ENCODE data around the gene IGSF3.
"Not testable (repeated sequence)": the region's sequence is repeated elsewhere in the genome, so short reads cannot be mapped to it uniquely, and the experiment has no call there.

DNA sequence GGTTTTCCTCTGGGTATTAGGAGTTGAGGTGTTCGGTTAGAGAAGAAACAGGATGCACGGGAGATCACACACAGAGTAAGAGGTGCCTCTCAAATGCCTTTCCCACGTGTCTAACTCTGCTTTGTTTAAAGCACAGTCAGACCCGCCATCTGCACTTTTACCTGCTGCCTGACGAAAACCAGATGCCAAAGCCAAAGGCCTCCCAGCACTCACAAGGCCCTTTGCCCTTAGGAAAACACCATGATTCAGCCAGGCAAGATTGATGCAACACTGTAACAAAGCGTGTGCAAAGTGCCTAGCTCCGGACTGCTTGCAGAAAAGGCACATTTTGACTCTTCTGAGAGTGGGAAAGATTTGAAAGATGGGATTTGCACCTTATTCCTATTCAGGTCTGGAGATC, 19.2 kb downstream of the IGSF3 start:
- TF ChIP-seq, protein P1, sequence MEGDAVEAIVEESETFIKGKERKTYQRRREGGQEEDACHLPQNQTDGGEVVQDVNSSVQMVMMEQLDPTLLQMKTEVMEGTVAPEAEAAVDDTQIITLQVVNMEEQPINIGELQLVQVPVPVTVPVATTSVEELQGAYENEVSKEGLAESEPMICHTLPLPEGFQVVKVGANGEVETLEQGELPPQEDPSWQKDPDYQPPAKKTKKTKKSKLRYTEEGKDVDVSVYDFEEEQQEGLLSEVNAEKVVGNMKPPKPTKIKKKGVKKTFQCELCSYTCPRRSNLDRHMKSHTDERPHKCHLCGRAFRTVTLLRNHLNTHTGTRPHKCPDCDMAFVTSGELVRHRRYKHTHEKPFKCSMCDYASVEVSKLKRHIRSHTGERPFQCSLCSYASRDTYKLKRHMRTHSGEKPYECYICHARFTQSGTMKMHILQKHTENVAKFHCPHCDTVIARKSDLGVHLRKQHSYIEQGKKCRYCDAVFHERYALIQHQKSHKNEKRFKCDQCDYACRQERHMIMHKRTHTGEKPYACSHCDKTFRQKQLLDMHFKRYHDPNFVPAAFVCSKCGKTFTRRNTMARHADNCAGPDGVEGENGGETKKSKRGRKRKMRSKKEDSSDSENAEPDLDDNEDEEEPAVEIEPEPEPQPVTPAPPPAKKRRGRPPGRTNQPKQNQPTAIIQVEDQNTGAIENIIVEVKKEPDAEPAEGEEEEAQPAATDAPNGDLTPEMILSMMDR (conservative IDR thresholded peaks at IDR 0.05), result not testable (repeated sequence)
- not testable (repeated sequence) for TF ChIP-seq ZFX (IDR thresholded peaks at IDR 0.05)

Measured in C4-2B (cell line).